ENCODE data around the gene FBXO2.

FBXO2 gene

GRCh38 chr1:11673089-11673769, 19.0 kb upstream of the FBXO2 start:
- no peak for DNase-seq
- TF ChIP-seq, protein P1, sequence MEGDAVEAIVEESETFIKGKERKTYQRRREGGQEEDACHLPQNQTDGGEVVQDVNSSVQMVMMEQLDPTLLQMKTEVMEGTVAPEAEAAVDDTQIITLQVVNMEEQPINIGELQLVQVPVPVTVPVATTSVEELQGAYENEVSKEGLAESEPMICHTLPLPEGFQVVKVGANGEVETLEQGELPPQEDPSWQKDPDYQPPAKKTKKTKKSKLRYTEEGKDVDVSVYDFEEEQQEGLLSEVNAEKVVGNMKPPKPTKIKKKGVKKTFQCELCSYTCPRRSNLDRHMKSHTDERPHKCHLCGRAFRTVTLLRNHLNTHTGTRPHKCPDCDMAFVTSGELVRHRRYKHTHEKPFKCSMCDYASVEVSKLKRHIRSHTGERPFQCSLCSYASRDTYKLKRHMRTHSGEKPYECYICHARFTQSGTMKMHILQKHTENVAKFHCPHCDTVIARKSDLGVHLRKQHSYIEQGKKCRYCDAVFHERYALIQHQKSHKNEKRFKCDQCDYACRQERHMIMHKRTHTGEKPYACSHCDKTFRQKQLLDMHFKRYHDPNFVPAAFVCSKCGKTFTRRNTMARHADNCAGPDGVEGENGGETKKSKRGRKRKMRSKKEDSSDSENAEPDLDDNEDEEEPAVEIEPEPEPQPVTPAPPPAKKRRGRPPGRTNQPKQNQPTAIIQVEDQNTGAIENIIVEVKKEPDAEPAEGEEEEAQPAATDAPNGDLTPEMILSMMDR (IDR thresholded peaks at IDR 0.05; ENCODE audit: low read depth, low read length, missing control alignments): no peak
- H3K36me3 ChIP-seq (replicated peaks): peaks cover 3% of the 10 kb centered on the region
- no peak overlapping the region for H3K4me3 ChIP-seq (ENCODE audit: low read depth, low read length)
- in situ Hi-C loops (cut with HindIII; ENCODE audit: low pct_ligation_motif_present, low sequenced_read_pairs): no loop called here
- H3K27me3 ChIP-seq (replicated peaks): no peaks in the 10 kb centered on the region
- no peak overlapping the region for H3K27ac ChIP-seq

DNA sequence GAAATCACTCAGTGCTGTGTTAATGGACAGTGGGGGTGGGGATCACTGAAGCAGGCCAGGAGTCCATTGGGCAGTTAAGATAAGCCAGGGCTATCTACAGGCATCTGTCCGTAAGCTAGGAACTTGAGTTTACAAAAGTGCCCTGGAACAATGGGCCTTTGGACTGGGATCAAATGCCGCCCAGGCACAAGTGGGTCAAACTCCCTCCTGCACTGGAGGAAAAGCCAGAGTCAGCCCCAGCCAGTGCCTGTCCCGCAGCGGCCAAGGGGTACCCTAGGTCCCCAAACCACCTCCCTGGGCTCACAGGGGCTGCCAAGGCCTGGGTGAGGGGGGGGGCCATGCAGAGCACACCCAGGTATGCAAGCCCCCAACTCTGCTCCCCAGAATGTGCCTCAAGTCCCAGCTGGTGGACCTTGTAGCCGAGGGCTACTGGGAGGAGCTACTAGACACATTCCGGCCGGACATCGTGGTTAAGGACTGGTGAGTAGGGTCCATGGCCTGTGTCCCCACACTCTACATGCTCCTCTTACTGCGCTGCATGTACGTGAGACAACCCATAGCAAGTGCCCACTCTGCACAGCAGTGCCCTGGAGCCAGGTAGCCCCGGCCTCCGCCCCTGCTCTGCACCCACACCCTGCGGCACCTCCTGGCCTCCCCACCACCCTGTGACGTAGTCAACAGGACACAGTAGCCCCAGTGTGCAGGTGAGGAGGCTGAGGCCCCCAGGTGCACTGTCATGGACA, 17.5 kb upstream of the FBXO2 start:
- DNase-seq: no peak
- TF ChIP-seq, protein P1 (IDR thresholded peaks at IDR 0.05; ENCODE audit: low read depth, low read length, missing control alignments): no peak
- in situ Hi-C loops (cut with HindIII; ENCODE audit: low pct_ligation_motif_present, low sequenced_read_pairs): no loop called here

DNA sequence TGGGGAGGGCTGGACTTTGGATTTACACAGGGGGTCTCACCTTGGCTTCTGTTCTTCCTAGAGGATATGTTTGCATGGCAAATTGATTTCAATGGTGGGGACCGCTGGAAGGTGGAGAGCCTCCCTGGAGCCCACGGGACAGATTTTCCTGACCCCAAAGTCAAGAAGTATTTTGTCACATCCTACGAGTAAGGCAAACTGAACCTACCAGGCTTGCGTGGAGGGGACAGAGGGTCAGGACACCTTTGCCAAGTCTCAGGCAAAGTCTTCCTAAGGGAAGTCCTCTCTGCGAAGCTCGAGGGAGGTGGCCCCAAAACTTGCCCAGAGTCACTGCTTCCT, 16.9 kb upstream of the FBXO2 start:
- in situ Hi-C loops (cut with HindIII; ENCODE audit: low pct_ligation_motif_present, low sequenced_read_pairs): no loop called here
- TF ChIP-seq, protein P1 (IDR thresholded peaks at IDR 0.05; ENCODE audit: low read depth, low read length, missing control alignments): no peak
- peaks cover 3% of the 10 kb centered on the region for H3K36me3 ChIP-seq (replicated peaks)

More for the DNA sequence above, 17.5 kb upstream of the FBXO2 start:
- Histone ChIP-seq H3K4me3 (ENCODE audit: low read depth, low read length) (no peak overlapping the region), H3K27me3 (replicated peaks) (no peaks in the 10 kb centered on the region), H3K36me3 (replicated peaks) (peaks cover 3% of the 10 kb centered on the region), H3K27ac (no peak overlapping the region)

DNA sequence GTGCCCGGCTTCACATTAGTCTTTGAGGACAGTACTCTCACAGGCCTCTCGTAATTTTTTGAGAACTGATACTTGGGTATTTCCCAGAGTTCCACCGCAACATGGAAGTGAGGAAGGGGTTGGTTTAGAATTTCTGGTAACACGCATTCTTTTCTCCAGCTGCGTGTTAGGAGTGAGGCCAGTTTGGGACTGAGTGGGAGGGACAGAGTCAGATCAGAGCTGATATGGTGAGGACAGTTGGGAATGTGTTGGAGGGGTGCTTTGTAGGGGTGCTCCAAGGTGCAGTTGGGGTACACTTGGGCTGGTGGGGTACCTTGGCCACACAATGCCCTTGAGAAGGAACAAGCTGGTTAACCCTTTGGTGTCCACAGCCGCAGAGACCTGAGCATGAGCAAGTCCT, 16.5 kb upstream of the FBXO2 start:
- Histone ChIP-seq H3K4me3 (ENCODE audit: low read depth, low read length) (no peak overlapping the region), H3K27me3 (replicated peaks) (no peaks in the 10 kb centered on the region), H3K27ac (no peak overlapping the region), H3K36me3 (replicated peaks) (peaks cover 3% of the 10 kb centered on the region)
- TF ChIP-seq, protein P1 (IDR thresholded peaks at IDR 0.05; ENCODE audit: low read depth, low read length, missing control alignments): no peak
- no peak for DNase-seq
- in situ Hi-C loops (cut with HindIII; ENCODE audit: low pct_ligation_motif_present, low sequenced_read_pairs): no loop called here

More for the DNA sequence above, 16.9 kb upstream of the FBXO2 start:
- Histone ChIP-seq H3K27me3 (replicated peaks) (no peaks in the 10 kb centered on the region), H3K4me3 (ENCODE audit: low read depth, low read length) (no peak overlapping the region), H3K27ac (no peak overlapping the region)
- DNase-seq: no peak

GRCh38 chr1:11668516-11668915, 14.3 kb upstream of the FBXO2 start:
- TF ChIP-seq, protein P1 (IDR thresholded peaks at IDR 0.05; ENCODE audit: low read depth, low read length, missing control alignments): no peak
- no peak for DNase-seq
- H3K36me3 ChIP-seq (replicated peaks): peaks cover 1% of the 10 kb centered on the region
- in situ Hi-C loops (cut with HindIII; ENCODE audit: low pct_ligation_motif_present, low sequenced_read_pairs): no loop called here
- H3K27ac ChIP-seq: no peak overlapping the region
- no peaks in the 10 kb centered on the region for H3K27me3 ChIP-seq (replicated peaks)
- H3K4me3 ChIP-seq (ENCODE audit: low read depth, low read length): no peak overlapping the region
